Hepatocyte (in vitro differentiated cells): ENCODE data around the gene ENOX1.

ENCODE experiments used
- CTCF ChIP-seq: fragments of 200-600 bp; sonication (generic); IDR thresholded peaks from 2 replicates; pipeline ENCODE4 v1.5.1; 2016; ENCODE audit warnings: antibody characterized with exemption, mild to moderate bottlenecking; ENCODE audit not compliant: poor library complexity
- EZH2 ChIP-seq: fragments of 200-600 bp; sonication (generic); IDR thresholded peaks from 2 replicates; pipeline ENCODE4 v1.6.1; 2016; ENCODE audit warnings: antibody characterized with exemption, mild to moderate bottlenecking, borderline replicate concordance
- EZH2phosphoT487 ChIP-seq: fragments of 200-600 bp; sonication (generic); IDR thresholded peaks from one replicate; pipeline ENCODE4 v1.6.1; 2018; ENCODE audit warnings: antibody characterized with exemption, mild to moderate bottlenecking, low read depth, moderate library complexity; ENCODE audit not compliant: unreplicated experiment, severe bottlenecking

DNA sequence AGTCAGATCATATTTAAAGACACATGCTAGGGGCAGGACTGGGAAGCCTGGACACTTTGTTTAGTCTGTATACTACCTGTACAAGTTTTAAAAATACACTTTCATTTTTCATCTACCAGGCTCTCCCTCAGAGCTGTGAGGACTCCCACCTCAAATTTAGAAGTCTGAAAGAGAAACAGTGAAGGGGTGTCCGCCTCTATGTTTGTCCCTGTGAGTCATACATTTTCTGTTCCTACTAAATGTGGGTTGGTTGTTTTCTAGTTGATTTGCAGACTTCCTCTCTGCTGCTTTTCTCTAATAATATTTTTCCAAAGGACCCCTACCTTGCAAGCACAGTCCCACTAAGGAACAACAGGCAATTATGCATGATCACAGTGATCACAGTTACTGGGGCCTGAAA lies 110.5 kb downstream of the ENOX1 start:
- TF ChIP-seq EZH2 = no peak
- no peak for TF ChIP-seq CTCF
- no peak for TF ChIP-seq EZH2phosphoT487
